HG03039 (cell line): ENCODE measurements around the gene CRELD1.

Experiments used
- ATAC-seq: cut with Tn5 transposase; IDR thresholded peaks from one replicate; pipeline ENCODE4 v1.9.1; 2021; ENCODE audit warnings: mild to moderate bottlenecking, moderate library complexity; ENCODE audit not compliant: unreplicated experiment

CRELD1 gene

DNA sequence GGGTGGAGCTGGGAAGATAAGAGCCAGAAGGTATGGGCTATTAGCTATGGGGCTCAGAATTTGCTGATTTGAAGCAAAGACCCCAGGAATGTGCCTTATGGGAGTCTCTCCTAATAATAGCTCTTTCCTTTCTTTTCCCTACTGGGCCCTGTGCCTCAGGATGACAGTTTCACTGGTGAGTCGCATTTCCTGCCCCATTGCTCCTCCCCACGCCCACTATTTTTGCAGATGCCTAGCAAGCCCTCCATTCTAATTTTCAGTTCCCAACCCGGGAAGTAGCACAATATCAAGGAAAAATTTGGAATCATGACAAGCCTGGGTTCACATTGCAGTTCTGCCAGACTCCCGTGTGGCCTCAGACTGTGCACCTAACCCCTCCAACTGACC, 30.4 kb upstream of the CRELD1 start:
- no peak for ATAC-seq

DNA sequence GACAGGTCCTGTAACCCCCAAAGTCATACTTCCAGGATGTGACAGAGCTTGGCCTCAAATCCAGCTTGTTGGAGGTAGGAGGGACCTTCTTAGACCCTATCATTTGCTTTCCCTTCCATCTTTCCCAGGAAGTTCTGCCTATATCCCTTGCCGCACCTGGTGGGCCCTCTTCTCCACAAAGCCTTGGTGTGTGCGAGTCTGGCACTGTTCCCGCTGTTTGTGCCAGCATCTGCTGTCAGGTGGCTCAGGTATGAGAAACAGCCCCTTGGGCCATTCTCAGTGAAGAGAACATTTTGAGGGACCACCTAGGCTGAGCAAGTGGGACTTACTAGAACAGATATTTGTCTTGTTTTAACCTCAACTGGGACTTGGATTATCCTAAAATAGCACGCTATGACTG, 29.7 kb upstream of the CRELD1 start:
- no peak for ATAC-seq

DNA sequence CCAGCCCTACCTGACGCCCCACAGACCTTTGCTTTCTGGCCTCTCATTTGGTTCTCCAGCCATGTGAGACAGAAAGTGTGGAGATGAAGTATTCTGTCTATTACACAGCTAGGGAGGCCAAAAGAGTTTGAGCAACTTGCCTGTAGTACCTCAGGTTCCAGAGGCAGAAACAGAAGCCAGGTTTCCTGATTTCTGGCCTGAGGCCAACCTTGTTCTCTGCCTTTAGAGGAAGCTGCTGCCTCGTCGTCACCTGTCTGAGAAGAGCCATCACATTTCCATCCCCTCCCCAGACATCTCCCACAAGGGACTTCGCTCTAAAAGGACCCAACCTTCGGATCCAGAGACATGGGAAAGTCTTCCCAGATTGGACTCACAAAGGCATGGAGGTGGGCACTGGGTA, 27.2 kb upstream of the CRELD1 start:
- ATAC-seq = no peak

DNA sequence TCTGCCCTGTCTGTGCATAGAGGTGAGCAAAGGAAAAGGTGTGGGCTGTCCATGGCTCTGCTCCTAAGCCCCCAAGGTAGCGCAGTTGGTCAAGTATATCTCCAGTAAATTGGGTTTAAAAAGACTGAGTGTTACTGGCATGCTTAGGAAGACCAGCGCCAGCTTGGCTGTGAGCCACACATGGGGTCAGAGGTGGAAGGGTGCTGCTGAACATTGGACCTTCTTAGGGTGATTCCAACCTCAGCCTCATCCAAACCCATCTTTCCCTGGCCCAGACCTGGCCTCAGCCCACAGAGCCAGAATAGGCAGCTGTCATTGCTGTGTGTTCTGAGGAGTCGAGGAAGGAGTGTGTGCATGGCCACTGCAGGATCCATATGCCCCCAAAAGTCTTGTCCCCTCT, 25.3 kb upstream of the CRELD1 start:
- no peak for ATAC-seq

DNA sequence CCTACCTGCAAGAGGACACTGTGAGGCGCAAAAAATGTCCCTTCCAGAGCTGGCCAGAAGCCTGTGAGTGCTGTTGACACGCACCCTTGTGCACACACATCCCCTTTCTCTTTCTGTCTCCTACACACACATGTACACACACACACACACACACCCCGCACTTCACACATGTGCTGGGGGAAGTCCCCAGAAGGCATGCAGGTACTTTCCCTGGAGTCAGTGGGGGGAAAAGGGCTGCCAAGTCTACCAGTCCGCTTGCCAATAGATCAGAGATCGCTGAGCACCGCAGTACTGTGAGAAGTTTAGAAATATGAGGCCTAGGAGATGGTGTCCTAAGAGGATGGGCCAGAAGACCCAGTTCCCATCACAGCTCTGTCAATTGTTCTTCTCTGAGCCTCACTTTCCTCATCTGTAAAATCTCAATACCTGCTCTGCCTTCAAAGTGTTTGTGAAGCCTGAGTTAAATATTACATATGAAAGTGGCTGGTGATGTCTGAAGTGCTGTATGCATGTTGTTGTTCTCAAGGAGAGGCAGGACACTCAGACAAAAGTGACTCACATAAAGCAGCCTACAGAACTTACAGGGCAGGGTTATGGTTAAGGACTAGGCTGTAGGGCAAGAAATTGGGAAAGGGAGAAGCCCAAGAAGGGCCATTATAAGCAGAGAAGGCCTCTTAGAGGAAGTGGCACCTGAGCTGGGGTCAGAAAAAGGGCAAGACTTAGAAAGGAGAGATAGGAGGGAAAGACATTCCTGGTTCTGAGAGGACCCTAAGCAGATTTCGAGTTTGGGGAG, 24.2 kb upstream of the CRELD1 start:
- ATAC-seq = no peak

DNA sequence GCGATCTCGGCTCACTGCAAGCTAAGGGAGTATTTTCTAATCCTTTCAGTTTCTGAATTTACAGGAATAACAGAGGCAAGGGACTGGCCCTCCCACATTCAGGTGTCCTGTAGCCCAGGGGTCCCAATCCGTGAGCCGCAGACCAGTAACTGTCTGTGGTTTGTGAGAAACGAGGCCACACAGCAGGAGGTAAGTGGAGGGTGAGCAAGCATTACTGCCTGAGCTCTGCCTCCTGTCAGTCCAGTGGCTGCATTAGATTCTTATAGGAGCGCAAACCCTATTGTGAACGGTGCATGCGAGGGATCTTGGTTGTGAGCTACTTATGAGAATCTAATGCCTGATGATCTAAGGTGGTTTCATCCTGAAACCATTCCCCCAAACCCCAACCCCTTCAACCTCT, 21.8 kb upstream of the CRELD1 start:
- ATAC-seq = no peak

DNA sequence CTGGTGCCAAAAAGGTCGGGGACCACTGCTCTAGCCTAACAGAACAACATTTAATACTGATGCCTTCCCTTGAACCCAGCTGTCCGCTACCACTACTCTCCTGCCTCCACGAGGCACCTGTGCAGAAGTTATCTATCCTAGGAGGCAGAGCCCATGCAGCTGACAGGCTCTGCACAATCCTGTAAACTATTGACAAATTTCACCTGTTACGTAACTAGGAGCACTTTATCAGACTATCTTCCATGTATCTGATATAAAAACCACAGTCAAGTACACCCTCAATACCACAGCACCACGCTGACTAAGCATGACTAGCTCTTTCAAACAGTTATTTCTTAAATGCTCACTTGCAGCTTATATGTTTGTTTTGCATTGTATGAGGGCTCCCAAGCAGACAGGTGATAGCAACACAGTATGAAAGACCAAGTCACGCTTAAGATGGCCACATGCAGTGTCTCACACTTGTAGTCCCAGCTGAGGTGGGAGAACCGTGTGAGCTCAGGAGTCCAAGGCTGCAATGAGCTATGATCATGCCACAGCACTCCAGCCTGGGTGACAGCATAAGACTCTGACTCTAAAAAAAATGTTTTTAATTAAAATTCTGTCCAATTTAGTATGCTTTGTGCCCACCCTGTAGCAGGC, 21.2 kb upstream of the CRELD1 start:
- no peak for ATAC-seq

DNA sequence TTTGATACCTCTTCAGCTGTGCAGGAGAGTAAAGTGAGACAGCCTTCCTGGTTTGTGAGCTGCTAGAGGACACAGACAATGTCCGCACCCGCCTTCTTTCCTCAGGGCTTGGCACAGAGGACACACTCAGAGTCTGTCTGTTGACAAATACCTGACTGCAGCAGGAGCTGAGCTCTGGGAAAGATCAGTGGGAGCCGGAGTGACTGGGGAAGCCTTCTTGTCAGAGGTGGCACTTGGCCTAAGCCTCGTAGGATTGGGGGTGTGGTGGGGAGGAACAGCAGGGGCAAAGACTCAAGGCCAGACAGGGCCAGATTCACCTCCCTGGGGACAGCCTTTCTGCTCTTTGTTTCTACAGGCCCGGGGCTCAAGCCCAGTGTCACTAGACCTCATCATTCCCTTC, 20.0 kb upstream of the CRELD1 start:
- ATAC-seq = no peak

DNA sequence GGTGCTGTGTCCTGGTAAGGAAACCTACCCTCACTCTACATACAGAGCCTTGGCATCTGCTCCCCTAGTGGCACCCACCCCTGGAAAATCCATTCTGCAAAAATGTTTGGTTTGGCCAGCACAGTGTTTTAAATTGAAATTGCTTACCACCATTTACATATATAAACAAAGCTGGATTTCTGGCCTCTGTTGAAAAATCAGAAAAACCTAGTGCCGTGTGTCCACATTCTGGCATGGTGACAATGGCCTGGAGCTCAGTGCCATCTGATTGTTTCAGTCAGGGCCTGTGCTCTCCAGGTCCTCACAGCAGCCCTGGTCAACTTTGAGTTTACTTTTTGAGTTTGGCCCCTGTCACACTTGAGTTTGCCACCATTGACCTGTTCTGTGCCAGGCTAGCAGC, 19.6 kb upstream of the CRELD1 start:
- no peak for ATAC-seq

DNA sequence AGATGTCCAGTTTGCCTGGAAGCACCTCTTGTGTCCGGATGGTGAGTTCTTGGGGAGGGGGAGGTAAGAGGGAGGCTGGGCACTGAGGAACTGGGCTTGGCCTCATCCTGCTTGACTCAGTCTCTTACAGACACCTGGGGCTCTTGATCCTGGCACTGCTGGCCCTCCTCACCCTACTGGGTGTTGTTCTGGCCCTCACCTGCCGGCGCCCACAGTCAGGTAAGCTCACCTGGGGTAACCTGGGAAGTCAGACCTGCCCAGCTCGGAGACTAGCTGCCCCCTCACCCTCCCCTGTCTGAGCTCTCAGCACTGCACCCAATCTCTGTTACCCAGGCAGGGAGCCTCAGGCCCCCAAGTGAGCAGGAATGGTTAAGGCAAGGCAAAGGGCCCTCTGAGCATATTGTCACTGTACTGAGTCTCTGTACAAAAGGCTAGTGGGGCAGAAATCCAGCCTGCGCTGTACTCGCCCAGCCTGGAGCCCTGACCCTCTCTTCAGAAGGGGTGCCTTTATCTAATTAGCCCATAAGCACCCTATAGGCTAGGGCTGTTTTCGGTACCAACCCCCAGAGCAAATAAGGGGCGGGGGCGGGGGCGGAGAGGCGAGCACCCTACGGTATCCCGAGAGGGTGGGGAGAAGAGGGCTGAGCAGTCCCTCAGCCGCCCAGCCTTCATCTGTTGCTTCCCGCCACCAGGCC, 18.9 kb upstream of the CRELD1 start:
- ATAC-seq = no peak

DNA sequence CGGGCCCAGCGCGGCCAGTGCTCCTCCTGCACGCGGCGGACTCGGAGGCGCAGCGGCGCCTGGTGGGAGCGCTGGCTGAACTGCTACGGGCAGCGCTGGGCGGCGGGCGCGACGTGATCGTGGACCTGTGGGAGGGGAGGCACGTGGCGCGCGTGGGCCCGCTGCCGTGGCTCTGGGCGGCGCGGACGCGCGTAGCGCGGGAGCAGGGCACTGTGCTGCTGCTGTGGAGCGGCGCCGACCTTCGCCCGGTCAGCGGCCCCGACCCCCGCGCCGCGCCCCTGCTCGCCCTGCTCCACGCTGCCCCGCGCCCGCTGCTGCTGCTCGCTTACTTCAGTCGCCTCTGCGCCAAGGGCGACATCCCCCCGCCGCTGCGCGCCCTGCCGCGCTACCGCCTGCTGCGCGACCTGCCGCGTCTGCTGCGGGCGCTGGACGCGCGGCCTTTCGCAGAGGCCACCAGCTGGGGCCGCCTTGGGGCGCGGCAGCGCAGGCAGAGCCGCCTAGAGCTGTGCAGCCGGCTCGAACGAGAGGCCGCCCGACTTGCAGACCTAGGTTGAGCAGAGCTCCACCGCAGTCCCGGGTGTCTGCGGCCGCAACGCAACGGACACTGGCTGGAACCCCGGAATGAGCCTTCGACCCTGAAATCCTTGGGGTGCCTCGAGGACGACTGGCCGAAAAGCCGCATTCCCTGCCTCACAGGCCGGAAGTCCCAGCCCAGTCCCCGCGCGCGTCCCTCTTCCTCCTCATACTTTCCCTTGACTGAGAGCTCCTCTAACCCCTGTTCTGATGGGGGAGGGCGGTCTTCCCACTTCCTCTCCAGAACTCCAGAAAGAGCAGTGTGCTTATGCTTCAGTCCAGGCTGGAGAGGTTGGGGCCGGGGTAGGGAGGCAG, 18.1 kb upstream of the CRELD1 start:
- no peak for ATAC-seq

DNA sequence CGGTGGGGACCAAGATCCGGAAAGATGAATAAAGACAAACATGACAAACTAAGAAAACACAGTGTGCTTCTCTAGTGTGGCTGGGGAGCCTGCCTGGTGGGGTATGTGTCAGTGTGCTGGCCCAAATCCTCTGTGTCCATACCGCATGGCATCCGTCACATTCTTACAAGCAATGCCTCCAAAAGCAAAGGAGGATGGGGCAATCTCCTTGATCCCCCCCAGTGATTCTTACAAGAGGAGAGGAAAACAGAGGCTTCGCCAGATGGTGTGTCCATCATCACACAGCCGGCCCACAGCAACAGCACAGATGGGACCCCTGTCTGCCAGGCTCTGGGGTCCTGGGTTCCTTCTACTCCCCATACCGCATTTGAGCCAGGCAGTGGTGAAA, 17.3 kb upstream of the CRELD1 start:
- ATAC-seq = no peak

DNA sequence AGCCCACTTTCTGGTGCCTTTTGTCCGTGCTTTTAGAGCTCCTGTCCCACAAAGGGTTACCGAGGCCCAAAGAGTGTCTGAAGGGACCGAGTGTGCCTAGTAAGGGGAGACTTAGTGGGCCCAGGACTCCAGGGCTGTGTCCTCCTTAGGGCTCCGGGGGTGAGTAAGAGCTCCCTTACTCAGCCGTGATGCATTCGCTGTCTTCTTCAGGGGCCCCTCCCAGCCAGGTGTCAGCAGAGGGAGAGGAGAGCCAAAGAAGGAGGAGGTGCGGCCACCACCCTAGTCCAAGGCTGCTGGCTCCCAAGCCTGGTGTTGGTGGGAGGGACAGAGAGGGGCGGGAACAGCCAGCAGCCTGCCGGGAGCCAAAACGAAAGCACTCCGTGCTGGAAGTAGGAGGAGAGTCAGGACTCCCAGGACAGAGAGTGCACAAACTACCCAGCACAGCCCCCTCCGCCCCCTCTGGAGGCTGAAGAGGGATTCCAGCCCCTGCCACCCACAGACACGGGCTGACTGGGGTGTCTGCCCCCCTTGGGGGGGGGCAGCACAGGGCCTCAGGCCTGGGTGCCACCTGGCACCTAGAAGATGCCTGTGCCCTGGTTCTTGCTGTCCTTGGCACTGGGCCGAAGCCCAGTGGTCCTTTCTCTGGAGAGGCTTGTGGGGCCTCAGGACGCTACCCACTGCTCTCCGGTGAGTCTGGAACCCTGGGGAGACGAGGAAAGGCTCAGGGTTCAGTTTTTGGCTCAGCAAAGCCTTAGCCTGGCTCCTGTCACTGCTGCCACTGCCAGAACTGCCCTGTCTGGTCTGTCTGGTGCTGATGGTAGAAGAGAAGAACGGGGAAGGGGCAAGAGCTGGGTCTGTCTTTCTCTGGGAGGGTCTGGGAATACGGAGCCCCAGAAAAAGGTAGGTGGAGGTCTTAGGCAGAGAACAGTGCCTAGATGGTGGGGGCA, 16.6 kb upstream of the CRELD1 start, which contains the start of gene IL17RC:
Gene IL17RC (plus strand): TSS at position 365 of the 947 bp plus-strand sequence. CDS start 218 bp downstream, at position 583.
- no peak for ATAC-seq

DNA sequence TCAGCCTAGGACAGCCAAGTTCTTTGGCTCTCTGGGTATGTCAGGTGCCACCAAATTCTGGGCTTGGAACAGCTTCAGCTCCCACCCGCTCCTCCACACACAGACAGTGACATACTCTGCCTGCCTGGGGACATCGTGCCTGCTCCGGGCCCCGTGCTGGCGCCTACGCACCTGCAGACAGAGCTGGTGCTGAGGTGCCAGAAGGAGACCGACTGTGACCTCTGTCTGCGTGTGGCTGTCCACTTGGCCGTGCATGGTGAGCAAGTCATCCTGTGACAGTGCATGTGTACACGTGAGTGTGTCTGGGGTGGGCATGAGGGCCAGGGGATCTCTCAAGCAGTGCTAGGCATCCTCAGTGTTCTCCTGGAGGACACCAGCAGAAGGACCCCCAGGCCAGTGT, 15.8 kb upstream of the CRELD1 start:
- ATAC-seq = no peak

DNA sequence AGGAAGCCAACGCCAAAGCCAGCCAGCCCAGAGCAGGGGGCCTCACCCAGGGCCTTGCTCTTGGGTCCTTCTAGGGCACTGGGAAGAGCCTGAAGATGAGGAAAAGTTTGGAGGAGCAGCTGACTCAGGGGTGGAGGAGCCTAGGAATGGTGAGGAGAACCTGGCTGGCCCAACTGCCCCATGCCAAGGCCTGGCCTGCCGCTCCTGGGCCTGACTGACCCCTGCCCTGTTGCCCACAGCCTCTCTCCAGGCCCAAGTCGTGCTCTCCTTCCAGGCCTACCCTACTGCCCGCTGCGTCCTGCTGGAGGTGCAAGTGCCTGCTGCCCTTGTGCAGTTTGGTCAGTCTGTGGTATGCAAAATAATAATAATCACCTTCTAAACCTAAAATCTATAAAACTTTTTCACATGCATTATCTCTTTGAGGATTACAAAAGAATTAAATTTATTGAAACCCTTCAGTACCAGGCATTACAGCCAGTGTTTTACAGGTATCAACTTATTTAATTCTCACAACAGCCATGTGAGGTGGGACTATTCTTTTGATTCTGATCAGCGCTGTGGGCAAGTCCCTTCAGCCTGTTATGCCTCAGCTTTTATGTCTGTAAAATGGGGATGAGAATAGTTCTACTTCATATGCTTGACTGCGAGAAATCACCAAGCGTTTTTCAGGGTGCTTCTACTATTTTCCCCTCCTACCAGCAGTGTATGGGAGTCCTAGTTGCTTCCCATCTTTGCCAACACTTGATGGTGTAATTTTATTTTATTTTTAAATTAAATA, 15.2 kb upstream of the CRELD1 start:
- no peak for ATAC-seq

DNA sequence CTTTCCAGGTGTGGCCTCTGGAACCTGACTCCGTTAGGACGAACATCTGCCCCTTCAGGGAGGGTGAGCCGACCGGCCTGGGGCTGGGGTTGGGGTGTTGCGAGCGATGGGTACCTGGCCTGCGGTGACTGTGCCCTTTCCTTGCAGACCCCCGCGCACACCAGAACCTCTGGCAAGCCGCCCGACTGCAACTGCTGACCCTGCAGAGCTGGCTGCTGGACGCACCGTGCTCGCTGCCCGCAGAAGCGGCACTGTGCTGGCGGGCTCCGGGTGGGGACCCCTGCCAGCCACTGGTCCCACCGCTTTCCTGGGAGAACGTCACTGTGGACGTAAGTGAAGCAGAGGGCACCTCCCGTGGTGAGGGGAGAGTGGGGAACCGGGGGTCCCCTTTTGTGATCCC, 5.5 kb upstream of the CRELD1 start:
- ATAC-seq = no peak

DNA sequence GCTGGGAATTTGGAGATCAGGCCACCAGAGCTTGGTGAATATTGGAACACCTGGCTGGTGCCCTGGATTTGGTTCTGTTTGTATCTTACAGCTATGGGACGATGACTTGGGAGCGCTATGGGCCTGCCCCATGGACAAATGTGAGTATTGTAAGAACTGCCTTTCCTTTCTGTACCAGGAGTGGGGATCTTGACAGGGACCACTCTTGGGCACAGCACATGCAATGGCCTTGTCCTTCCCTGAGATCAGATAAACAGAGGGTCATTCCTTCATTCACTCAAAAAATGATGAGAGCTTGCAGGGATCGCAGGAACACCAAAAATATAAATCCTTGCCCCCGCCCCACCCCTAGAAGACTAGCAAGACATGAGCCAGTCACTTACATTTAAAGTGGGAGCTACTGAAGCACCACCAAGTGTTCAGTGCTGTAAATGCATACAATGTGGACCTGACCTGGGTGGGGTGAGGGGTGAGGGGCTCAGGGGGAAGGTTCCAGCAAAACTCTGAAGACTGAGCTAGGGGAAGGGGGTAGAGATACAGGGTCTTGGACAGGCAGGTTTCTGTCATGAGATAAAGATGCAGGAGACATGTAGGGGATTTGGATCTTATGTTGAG, 2.7 kb upstream of the CRELD1 start:
- ATAC-seq = no peak

DNA sequence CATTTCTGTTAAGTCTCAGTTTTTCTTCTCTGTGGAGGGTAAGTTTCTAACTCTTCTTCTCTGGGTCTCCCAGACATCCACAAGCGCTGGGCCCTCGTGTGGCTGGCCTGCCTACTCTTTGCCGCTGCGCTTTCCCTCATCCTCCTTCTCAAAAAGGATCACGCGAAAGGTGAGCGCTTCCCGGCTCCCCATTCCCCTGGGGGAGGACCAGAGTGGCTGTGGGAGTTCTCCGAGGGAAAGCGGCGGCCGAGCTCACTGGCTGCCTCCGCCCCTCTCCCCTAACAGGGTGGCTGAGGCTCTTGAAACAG, 1.1 kb upstream of the CRELD1 start:
- no peak for ATAC-seq
